ENCODE results near the gene B3GAT1.

- TF ChIP-seq POLR2AphosphoS5 (IDR thresholded peaks at IDR 0.05), result no peak
- TF ChIP-seq POLR2A (IDR thresholded peaks at IDR 0.05), result no peak
Measured at GRCh38 chr11:134423106-134423505, 11.1 kb upstream of the B3GAT1 start.

All from transverse colon (tissue), 3 donors.